Fibroblast of skin of scalp (primary cell): ENCODE data around the gene GARNL3.
A peak's percentile ranks its signal among the peaks of the same experiment; 100 is the strongest.

Source experiments
- DNase-seq: peaks from one replicate; pipeline ENCODE4 v3.0.0-alpha.2; 2013

Gene GARNL3

DNA sequence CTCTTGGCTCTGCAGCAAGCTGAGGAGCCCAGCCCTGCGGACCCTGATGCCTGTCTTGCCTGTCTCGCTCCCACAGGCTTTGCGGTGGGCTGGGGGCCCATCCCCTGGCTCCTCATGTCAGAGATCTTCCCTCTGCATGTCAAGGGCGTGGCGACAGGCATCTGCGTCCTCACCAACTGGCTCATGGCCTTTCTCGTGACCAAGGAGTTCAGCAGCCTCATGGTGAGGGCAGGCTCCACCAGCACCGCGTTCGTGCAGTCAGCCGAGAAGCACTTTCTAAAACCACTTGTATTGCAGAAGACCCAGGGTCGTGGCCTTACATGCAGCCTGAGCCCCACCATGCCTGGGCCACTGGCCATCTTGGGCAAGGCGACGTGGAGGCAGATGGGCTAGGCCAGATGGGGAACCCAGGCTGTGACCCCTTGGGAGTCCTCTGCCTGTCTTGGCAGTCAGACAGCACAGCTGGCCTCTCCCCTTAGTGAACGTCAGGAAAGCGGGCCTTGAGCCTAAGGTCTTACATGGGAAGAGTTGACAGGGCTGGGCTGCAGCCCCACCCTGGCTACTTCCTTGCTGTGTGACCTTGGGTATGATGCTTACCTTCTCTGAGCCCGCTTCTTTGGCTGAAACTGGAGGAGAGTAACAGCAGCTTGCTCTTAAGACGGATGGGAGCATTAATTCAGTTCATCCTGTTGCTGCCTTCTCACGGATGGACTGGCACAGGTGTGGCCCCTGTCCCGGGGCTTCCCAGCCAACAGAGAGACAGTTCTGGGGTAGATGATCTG is 141.0 kb downstream of the GARNL3 start:
- no peak for DNase-seq

DNA sequence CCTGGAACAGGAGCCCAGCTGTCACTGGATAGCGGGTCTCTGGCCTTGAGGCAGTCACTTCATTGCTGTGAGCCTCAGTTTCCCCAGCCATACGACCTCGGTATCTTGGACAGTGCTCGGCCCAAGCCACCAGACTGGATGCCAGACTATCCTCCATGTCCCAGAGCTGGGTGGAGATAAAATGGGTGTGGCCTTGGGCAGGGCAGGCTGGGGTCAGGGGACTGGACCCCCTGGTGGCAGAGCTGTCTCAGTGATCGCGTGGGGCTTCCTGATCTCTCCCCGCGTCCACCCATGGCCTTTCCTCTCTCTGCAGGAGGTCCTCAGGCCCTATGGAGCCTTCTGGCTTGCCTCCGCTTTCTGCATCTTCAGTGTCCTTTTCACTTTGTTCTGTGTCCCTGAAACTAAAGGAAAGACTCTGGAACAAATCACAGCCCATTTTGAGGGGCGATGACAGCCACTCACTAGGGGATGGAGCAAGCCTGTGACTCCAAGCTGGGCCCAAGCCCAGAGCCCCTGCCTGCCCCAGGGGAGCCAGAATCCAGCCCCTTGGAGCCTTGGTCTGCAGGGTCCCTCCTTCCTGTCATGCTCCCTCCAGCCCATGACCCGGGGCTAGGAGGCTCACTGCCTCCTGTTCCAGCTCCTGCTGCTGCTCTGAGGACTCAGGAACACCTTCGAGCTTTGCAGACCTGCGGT is 142.4 kb downstream of the GARNL3 start:
- DNase-seq: no peak

DNA sequence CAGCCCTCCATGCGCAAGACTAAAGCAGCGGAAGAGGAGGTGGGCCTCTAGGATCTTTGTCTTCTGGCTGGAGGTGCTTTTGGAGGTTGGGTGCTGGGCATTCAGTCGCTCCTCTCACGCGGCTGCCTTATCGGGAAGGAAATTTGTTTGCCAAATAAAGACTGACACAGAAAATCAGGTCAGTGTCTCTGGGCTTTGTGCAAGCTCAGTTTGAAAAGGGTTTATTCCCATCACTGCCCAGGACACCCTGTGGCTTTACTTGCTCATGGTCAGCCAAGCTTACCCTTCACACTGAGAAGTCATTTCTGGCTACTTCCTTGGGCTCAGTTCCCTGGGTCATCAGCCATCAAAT is 142.9 kb downstream of the GARNL3 start:
- DNase-seq: no peak

DNA sequence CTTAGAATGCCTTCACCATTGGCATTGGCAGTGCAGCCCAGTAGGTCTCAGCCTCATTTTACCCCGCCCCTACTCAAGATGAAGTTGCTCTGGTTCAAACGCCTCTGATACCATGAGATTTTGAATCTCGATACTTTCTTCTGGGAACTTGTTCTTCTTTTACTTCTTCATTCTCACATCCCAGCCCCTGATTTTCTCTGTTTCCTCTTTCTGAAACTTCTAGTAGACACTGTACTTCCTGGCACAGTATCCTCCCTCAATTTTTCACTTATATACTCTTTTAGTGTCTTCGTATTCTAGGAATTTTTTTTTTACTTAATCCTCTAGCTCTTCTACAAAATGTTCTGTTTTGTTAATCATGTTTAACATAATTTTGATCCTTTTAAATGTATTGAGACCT is 146.5 kb downstream of the GARNL3 start:
- DNase-seq: no peak

DNA sequence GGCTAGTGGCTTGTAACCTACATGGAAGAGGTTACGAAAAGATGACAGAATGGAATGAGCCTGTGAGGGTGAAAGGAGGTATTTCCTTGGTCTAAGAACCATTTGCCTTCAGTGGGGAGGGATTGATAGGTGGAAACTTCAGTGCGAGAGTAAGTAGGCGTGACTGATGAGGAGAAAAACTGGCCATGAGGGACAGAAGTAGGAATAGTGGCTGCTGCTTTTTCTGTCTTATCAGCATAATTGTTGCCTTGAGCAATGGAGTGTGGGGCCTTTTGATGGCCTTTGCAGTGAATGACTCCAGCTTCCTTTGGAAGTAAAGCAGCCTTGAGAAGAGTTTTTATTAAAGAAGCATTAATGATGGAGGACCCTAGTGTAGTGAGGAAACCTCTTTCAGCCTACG is 150.6 kb downstream of the GARNL3 start:
- no peak for DNase-seq

DNA sequence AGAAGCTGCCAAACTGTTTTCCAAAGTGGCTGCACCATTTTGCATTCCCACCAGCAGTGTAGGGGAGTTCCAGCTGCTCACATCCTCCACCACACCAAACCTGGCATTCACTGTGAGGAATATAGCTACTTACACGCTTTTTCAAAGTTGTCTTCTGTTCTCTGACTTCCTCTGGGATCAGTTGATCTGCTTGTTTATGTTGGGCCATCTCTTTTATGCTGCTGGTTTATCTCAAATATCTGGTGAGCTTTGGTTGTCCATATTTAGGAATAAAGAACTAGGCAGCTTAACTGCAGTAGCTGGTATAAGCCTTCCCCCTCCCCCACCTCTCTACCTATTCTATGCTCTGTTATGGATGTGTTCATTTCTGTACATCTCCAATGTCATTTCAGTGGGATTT is 151.1 kb downstream of the GARNL3 start:
- no peak for DNase-seq

DNA sequence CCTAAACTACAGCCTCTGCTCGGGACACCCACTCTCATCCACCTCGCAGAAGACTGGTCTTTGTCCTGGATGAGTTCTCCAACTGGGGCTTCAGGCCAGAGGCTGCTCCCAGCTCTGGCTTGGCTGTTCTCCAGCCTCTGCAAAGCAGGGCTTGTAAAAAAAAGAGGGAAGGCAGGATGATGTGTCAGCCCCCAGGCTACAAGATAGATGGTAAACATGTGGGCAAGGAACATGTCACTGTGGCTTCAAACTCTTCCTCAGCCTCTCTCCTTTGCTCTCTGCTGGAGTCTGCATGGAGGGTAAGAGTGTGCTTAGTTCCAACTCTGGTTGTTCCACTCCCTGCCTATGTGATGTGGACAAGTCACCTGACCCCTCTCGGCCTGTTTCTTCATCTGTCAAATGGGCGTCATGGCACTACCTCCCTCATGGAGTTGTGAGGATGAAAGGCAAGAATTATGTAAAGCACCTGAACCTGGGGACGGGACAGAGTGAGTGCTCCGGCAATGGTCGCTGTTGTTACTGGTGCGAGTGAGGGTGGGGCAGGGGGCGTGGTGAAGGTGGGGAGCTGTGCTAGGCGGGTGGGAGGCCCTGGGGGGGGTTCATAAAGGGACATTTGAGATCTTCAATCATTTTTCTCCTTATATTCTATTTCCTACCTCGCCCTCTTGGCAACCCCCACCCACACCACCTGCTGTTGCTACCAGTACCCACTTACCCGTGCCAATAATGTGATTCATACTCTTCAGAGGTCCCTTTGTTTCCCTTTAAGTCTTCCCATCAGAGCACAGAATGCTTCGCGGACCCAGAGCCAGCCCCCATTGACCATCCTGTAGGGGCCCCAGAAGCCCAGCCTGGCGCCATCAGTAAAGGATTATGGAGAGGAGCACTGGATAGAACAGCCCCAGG is 152.8 kb downstream of the GARNL3 start:
- DNase-seq: peak; percentile 33

DNA sequence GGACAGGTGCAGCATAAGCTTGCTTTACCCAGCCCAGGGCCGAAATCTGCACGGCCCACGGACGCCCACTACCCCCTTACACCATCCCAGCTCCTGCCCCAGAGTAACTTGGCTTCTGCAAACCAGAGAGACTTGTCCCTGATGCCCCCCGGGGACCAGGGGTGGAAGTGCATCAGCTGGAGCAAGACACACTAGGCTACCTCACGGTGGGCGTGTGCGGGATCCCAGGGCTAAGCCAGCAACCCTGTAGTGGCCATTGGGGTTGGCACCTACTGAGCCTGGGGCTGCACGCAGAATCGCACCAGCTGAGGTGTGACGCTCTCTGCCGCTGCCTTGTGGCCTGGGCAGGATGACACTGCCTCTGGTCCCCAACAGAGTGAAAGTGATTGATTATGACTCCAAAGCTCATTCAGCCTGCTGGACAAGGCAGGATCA is 153.5 kb downstream of the GARNL3 start:
- DNase-seq: no peak

DNA sequence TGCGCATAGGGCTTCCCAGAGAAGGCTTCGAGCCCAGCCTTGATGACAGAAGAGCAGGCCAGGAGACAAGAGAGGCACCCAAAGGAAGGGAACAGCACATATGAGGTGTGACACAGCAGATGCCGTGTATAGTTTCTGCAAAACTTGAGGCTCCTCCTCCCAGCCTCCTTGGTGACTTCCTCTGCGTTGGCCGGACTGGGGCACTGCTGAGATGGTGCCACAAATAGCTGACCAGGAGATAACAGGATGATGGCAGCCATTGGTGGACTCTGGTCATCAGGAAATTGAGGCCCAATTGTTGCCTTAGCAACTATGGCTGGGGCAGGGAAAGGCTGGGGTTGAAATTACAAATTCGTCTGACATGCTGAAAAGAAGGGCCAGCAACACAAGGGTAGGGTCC is 154.8 kb downstream of the GARNL3 start:
- no peak for DNase-seq

DNA sequence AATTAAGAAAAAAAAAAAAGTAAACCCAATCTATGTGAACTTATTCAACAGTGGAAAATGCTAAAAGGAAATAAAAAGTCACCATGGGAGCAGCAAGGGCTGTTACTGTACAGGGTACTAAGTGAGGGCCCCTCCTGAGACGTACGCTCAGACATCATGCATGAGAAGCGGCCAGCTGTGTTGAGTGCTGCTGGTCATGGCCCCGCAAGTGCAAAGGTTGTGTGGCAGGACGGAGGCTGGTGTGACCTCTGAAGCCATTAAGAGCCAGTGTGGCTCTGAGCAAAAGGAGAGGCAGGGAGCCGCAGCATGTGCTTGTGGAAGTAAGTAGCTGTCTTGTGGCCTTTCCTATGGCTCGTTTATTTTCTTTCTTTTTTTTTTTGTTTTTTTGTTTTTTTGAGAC is 156.5 kb downstream of the GARNL3 start:
- no peak for DNase-seq

DNA sequence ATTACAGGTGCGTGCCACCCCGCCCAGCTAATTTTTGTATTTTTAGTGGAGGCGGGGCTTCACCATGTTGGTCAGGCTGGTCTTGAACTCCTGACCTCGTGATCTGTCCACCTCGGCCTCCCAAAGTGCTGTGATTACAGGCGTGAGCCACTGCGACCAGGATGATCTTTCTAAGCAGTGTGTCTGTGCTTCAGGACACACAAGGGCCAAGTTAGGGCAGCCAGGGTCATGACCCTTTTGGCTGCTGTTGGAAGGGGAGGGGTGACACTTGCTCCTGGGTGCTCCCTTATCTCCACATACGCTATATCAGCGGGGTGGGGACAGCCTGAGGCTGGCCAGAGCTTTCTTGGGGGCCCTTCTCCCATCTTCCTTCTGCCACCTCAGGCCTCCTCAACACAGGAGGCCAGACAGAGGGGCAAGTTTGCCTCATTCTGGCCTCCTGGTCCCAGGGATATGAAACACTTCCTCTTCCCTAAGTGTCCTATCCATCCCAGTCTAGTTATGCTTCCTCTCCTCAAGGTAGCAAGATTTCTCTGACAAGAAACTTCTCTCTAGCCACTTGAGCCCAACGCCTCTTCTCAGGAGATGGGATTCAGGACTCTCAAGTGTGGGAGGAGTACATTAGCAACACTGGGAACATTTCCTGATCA is 157.7 kb downstream of the GARNL3 start:
- DNase-seq: no peak

DNA sequence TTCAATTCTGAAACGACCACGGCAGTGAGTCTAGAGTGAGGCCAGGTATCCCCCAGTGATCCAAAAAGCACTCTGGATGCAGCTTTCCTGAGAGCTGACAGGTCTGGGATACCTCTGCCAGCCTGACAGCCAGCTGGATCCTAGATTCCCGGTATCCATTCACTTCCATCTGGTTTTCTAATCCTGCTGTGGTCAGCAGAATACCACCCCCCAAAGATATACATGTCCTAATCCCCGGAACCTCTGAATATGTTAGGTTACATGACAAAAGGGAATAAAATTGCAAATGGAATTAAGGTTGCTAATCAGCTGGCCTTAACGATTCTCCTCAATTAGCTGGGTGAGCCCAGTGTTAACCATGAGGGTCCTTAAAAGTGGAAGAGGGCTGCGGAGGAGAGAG is 158.2 kb downstream of the GARNL3 start:
- DNase-seq: no peak

DNA sequence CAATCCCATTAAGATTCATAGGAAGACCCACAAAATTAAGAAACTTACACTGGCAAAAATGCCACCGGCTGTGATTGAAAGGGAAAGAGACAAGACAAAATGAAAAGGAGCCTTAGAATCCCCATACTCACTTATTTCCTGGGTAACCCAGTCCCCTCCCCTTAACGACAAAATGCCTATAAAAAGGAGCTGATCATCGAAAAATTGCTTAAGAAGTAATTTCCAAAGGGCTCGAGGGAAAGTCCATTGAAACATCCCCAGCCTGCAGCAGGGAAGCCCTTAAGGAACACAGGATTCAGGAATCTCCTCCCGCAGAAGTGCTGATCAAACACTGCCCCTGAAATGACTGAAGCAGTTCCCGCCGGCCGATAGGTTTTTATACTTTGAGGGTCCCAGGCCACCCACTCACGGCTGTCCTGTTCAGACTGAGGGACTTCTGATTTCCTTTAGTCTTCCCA is 158.9 kb downstream of the GARNL3 start:
- DNase-seq: no peak

DNA sequence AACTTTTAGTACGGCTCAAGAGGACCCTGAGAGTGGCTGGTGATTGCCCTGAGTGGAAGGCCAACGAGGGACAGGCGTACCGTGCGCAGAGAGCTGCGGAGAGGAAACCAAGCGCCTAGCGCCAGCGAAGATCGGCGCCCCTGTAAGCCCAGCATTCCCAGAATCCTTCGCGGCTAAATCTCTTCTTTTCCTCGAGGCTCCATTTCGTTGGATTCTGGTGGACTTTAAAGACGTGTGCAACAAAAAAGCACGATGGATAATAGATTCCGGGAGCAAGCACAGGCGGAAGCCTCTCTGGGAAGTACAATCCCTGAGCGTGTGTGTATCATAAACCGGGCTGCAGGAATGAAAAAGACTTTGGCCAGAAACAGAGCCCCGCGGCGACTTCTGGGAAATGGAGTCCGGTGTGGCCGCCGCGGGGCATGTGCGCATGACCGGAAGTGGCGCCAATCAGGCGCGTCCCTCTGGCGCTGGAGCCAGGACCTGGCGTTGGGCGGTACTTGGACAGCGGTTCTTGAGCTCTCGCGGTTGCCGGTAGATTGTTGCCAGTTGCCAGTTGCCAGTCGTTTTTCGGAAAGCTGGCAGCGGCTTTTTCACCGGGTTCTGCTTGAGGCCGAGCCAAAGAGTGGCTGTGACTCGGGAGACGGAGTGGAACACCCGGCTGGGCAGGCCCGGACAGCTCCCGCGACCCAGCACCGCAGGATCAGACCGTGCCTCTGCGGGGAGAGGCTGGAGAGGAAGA is 159.5 kb downstream of the GARNL3 start, which contains the start of gene ZNF79:
ZNF79 (plus strand) TSS at position 449 of the 742 bp plus-strand sequence. CDS start 406 bp downstream, outside the sequence.
- DNase-seq: peak; percentile 89

DNA sequence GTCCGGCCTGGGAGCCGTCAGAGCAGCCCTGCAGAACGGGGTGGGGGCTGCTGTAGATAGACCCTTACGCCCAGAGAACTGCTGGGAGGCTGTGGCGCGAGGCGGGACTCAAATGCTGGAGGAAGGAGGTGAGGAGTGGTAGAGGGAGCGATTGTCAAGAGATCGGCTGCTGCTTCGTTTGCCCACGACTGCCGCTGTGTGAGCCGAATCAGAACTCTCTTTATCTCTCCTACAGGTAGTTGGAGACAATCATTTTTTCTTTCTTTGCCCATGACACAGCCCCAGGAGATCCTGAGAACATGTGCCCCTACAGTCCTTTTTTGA is 160.1 kb downstream of the GARNL3 start:
- DNase-seq: no peak

DNA sequence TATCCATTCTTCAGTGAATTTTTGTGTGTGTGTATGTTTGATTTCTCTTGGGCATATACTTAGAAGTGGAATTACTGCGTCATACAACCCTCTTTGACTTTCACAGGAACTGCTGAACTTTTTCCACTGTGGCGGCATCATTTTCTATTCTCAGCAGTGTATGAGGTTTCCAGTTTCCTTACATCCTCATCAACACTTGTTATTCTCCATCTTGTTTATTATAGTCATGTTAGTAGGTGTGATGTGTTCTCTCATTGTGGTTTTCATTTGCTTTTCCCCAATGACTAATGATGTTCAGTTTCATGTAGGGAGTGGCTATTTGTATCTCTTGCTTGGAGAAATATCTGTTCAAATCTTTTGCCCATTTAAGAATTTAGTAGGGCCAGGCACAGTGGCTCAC is 162.2 kb downstream of the GARNL3 start:
- DNase-seq: no peak

DNA sequence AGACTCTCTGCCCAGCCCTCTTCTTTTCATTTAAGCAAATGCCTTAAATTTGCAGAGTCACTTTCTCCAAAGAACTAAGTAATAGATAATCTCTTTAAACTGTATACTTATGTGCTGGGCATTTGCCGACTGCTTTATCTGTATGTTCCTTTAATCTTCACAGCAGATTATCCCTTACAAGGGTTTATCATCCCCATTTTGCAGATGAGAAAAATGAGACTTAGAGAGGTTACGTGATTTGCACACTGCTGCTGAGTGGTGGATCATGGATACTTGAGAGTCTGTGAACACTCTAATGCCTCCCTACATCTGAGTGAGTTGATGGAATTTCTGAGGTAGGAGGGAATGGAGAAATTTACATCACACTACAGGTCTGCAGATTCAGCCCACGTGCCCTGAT is 163.8 kb downstream of the GARNL3 start:
- no peak for DNase-seq

DNA sequence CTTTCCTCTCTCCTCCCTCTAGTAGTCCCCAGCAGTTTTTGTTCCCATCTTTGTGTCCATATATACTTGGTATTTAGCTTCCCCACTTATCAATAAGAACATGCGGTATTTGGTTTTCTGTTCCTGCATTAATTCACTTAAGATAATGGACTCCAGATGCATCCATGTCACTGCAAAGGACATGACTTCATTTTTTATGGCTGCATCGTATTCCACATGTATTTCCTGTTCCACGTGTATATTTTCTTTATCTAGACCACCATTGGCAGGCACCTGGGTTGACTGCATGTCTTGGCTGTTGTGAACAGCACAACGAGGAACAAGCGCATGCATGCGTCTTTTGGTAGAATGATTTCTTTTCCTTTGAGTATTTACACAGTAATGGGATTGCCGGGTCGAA is 165.8 kb downstream of the GARNL3 start:
- no peak for DNase-seq

DNA sequence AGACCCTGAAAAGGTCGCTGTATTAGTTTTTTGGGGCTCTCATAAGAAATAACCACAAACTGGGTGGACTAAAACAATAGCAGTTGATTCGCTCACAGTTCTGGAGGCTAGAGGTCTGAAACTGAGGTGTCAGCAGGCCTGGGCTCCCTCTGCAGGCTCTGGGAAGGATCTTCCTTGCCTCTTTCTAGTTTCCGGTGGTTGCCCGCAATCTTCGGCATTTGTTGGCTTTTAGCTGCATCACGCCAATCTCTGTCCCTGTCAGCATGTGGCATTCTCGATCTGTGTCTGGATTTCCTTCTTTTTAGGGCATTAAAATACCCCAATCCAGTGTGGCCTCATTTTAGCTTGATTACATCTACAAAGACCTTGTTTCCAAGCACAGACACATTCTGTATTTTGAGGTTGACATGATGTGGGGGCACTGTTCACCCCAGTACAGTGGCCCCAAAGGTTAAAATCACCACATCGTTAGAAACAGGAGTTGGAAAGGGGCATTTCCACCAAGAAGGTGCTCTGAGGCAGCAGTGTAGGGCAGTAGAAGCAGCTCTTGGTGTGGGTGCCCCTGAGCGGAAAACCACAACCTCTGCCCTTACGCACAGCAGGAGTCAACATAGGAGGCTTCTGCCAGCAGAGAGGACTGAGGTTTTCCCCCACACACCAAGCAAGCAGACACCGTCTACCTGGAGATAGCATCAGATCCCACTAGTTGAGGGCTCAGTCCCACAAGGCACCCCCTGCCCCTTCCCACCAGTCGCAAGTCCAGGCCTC is 173.1 kb downstream of the GARNL3 start:
- DNase-seq: no peak

DNA sequence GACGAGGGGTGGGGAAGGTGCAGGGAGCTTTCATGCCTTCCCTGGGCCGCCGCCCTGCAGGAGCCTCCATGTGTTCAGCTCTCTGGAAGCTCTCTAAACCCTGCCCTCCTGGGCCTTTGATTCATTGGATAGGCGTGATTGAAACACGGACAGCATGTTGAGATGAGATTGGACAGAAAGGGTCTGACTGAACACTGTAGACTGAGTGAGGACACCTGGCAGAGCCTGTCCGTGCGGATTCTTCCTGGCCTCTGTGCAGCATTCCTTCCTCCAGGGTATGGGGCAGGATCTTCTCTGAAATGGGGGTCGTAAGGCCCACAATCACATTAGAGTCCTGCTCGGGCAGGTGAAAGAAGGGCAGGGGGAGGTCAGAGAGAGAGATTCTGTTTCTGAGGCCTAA is 173.8 kb downstream of the GARNL3 start:
- DNase-seq: no peak
